Heart left ventricle (tissue), 16 donors: ENCODE measurements around the gene GAS2L2. TPM values are rescaled to one million over a fixed set of nuclear protein-coding genes. Genes with fewer than 3 reads are reported as not detected.
A peak's percentile ranks its signal among the peaks of the same experiment; 100 is the strongest.

Experiments used
- ATAC-seq, 4 donors: fragments of 200-7000 bp; cut with Tn5 transposase; one replicate each; pipeline ENCODE4 v1.9.1; 2020 to 2022; ENCODE audit warnings: moderate library complexity in 4 of 4, mild to moderate bottlenecking in 3 of 4, moderate number of reproducible peaks in 1 of 4
- DNase-seq, 5 donors: peaks; one replicate each; pipeline ENCODE4 v3.0.0-alpha.2; 2020
- H3K27ac ChIP-seq, 12 donors: fragments of 200-600 bp; sonication (generic) in 4 of 12; one replicate each; pipeline versions ENCODE4 v1.5.0 to v1.8.0; 2016 to 2022; ENCODE audit warnings: mild to moderate bottlenecking in 2 of 12
- H3K27me3 ChIP-seq, 9 donors: fragments of 200-600 bp; sonication (generic) in 2 of 9; one replicate each; pipeline versions ENCODE4 v1.5.1 to v1.8.0; 2016 to 2022; ENCODE audit warnings: mild to moderate bottlenecking in 3 of 9
- H3K36me3 ChIP-seq, 9 donors: fragments of 200-600 bp; sonication (generic) in 2 of 9; one replicate each; pipeline versions ENCODE4 v1.5.0 to v1.8.0; 2018 to 2022; ENCODE audit warnings: mild to moderate bottlenecking in 2 of 9
- H3K4me1 ChIP-seq, 12 donors: fragments of 200-600 bp; sonication (generic) in 4 of 12; one replicate each; pipeline versions ENCODE4 v1.5.0 to v1.8.0; 2016 to 2022; ENCODE audit warnings: mild to moderate bottlenecking in 3 of 12
- H3K4me3 ChIP-seq, 12 donors: fragments of 200-600 bp; sonication (generic) in 4 of 12; one replicate each; pipeline versions ENCODE4 v1.5.0 to v1.8.0; 2017 to 2022; ENCODE audit warnings: mild to moderate bottlenecking in 9 of 12, moderate library complexity in 4 of 12
- H3K9me3 ChIP-seq, 12 donors: fragments of 200-600 bp; sonication (generic) in 4 of 12; one replicate each; pipeline versions ENCODE4 v1.5.0 to v1.8.0; 2016 to 2022; ENCODE audit warnings: mild to moderate bottlenecking in 1 of 12
- CTCF ChIP-seq, 12 donors: fragments of 200-600 bp; sonication (generic) in 4 of 12; IDR thresholded peaks; one replicate each; pipeline versions ENCODE4 v1.5.0 to v1.8.0; 2018 to 2022; ENCODE audit warnings: antibody characterized with exemption in 12 of 12, mild to moderate bottlenecking in 5 of 12
- POLR2A ChIP-seq, 2 donors: fragments of 450-650 bp; IDR thresholded peaks; one replicate each; pipeline ENCODE4 v1.6.1; 2017; ENCODE audit warnings: antibody characterized with exemption in 2 of 2, mild to moderate bottlenecking in 2 of 2, moderate library complexity in 2 of 2
- WGBS, 4 donors: extraction: QIAGEN DNeasy Blood & Tissue Kit in 2 of 4; methylation state at CpG; one replicate each; pipeline versions ENCODE4 v1.1.5 to v1.1.7; 2013 to 2018; 5-methylcytosine and 5-hydroxymethylcytosine counted together
- intact Hi-C, 10 donors: fragments of 100-400 bp; cut with DNase I; formaldehyde crosslinking; loops; one replicate each; pipeline versions ENCODE4 v1.11.1 to v1.14.2; 2022
- polyA plus RNA-seq, 2 donors: library from polyadenylated mRNA; stranded (reverse); fragments of 200-250 nt; gene quantifications; one replicate each; pipeline ENCODE4 v1.2.3, GENCODE V29; 2013
- total RNA-seq, 9 donors: library from RNA; depleted of rRNA in 2 of 9; stranded (reverse); fragments of >200 nt in 2 of 9; fragmentation: NEBNext Ultra II Directional in 3 of 9; extraction: Animal tissue kit (Norgen Biotek cat#: 25700) in 3 of 9; gene quantifications; one replicate each; pipeline versions ENCODE4 v1.1.0 to v1.2.4, GENCODE V29; 2016 to 2023
- donor health status: ischemic (EF 13 %, LVEDD 7.1; RV severe dilation, severe dysfunction).
- donor health status: healthy with polysubstance abuse.
- donor health status: DM: no; HTN: yes; CAD: no.
- donor health status: DM: no; HTN: no; CAD: no.
- donor health status: ischemic (EF 25% LVEDD 6.9; RV normal size, moderate dysfunction).
- donor health status: ischemic (EF 25% LVEDD 5.7; RV mildly dilated, moderate dysfunction).
- donor health status: healthy.
- donor health status: DM: yes; HTN: yes; CAD: no.
- donor health status: ischemic (EF 35%, LVEDD 5.7; RV mildly dilated, moderate dysfunction).
- donor health status: nonischemic (EF 11% LVEDD 7.7; RV severe dilation, severe dysfunction).
- donor health status: DM: yes; HTN: yes; CAD: no.
- donor health status: PGD.
- donor health status: ischemic (EF 29% LVEDD 5.4; RV normal size, mild dysfunction).
- donor health status: nonischemic (EF 23%, LVEDD 6.1; RV moderate dilation, normal function).

GAS2L2 gene
- total and polyA plus RNA-seq, 11 donors = 0.06 to 0.28 (median 0.11) TPM; not detected in 6

GRCh38 chr17:35745749-35746320 lies 7.2 kb downstream of the GAS2L2 start:
- H3K4me1 ChIP-seq = peaks cover 0 to 18% (median 9%) of the 10 kb centered on the region in 12 donors
- H3K9me3 ChIP-seq = no peaks in the 10 kb centered on the region
- intact Hi-C loops = loop anchor here (2.0 to 10.0 kb wide), 12 partner anchors 81 to 581 kb away; no protein-coding TSS in a partner anchor
- peaks cover 0 to 61% (median 27%) of the 10 kb centered on the region in 9 donors for H3K27me3 ChIP-seq
- no peaks in the 10 kb centered on the region for H3K36me3 ChIP-seq
- 84 to 89% (median 87%) methylated on average over 14 to 15 of the region's 15 CpGs for WGBS, 4 donors
- TF ChIP-seq POLR2A (IDR thresholded peaks at IDR 0.05) (no peak), CTCF (IDR thresholded peaks at IDR 0.05) (no peak)
- DNase-seq (no peak), ATAC-seq (no peak)
- no peak overlapping the region for H3K27ac ChIP-seq
- H3K4me3 ChIP-seq = no peak overlapping the region

- 85 to 89% (median 86%) methylated on average over 4 to 7 of the region's 7 CpGs for WGBS, 4 donors
- TF ChIP-seq CTCF (IDR thresholded peaks at IDR 0.05) (no peak), POLR2A (IDR thresholded peaks at IDR 0.05) (no peak)
- peaks cover 0 to 65% (median 26%) of the 10 kb centered on the region in 9 donors for H3K27me3 ChIP-seq
Observed at GRCh38 chr17:35745246-35745645, 7.8 kb downstream of the GAS2L2 start.

DNA sequence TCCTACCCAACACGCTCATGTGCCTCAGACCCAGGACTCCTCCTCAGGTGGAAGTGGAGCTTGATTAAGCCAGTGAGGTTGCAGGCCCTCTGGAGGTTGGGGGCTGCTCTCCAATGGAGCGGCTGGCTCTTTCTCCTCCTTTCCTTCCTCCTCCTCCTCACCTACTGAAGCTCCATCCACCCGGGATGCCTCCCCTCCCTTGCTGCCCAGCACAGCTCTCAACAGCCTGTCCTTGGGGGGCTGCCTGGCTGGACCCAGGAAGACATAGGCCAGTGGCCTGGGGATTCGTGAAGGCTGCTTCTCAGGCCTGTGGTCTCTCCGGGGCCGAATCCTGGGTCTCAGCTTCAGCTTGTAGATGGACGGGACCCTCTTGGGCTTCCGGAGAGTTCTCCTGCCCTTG lies 8.2 kb downstream of the GAS2L2 start:
- H3K27ac ChIP-seq = no peak overlapping the region
- H3K4me1 ChIP-seq = peaks cover 0 to 13% (median 6%) of the 10 kb centered on the region in 12 donors
- no peak overlapping the region for H3K4me3 ChIP-seq
- 75 to 84% (median 78%) methylated on average over 8 of the region's 8 CpGs for WGBS, 4 donors
- TF ChIP-seq POLR2A (IDR thresholded peaks at IDR 0.05) = no peak
- TF ChIP-seq CTCF (IDR thresholded peaks at IDR 0.05) = no peak
- no peaks in the 10 kb centered on the region for H3K9me3 ChIP-seq
- H3K27me3 ChIP-seq = peaks cover 0 to 60% (median 22%) of the 10 kb centered on the region in 9 donors
- intact Hi-C loops = loop anchor here in 8 of 10 donors (5.0 to 10.0 kb wide), 9 partner anchors 80 to 580 kb away; no protein-coding TSS in a partner anchor
- H3K36me3 ChIP-seq = no peaks in the 10 kb centered on the region
- ATAC-seq = no peak
- DNase-seq = no peak

More at GRCh38 chr17:35745246-35745645, 7.8 kb downstream of the GAS2L2 start:
- peaks cover 0 to 17% (median 8%) of the 10 kb centered on the region in 12 donors for H3K4me1 ChIP-seq
- H3K36me3 ChIP-seq = no peaks in the 10 kb centered on the region
- no peaks in the 10 kb centered on the region for H3K9me3 ChIP-seq
- intact Hi-C loops = loop anchor here in 8 of 10 donors (5.0 to 10.0 kb wide), 9 partner anchors 80 to 580 kb away; no protein-coding TSS in a partner anchor
- H3K4me3 ChIP-seq = no peak overlapping the region
- no peak for DNase-seq
- no peak overlapping the region for H3K27ac ChIP-seq
- ATAC-seq = no peak

GRCh38 chr17:35743626-35744328 lies 9.3 kb downstream of the GAS2L2 start:
- intact Hi-C loops = loop anchor here in 5 of 10 donors (5.0 to 10.0 kb wide), 5 partner anchors 79 to 579 kb away; no protein-coding TSS in a partner anchor
- H3K27me3 ChIP-seq = peaks cover 0 to 50% (median 18%) of the 10 kb centered on the region in 9 donors
- WGBS, 4 donors = 31 to 49% (median 46%) methylated on average over 7 of the region's 7 CpGs

More at GRCh38 chr17:35743626-35744328, 9.3 kb downstream of the GAS2L2 start:
- Histone ChIP-seq H3K4me3 (no peak overlapping the region), H3K36me3 (no peaks in the 10 kb centered on the region), H3K9me3 (no peaks in the 10 kb centered on the region), H3K4me1 (peaks cover 0 to 12% (median 6%) of the 10 kb centered on the region in 12 donors), H3K27ac (no peak overlapping the region)
- ATAC-seq = no peak
- DNase-seq = peak in 2 of 5 donors; percentile 36 to 41
- TF ChIP-seq POLR2A (IDR thresholded peaks at IDR 0.05) (no peak), CTCF (IDR thresholded peaks at IDR 0.05) (no peak)
